RKO (cell line): ENCODE data around the gene TNF.

Experiments used
- DNase-seq: peaks from one replicate; pipeline ENCODE4 v3.0.0-alpha.2; 2016; ENCODE audit warnings: low spot score

Gene TNF

GRCh38 chr6:31544676-31545075, 30.7 kb upstream of the TNF start:
- no peak for DNase-seq

GRCh38 chr6:31545291-31545690, 30.1 kb upstream of the TNF start:
- DNase-seq = no peak

GRCh38 chr6:31546339-31546957, 28.9 kb upstream of the TNF start, which contains the start of gene ATP6V1G2:
Gene ATP6V1G2 (minus strand): TSS chr6:31546608. CDS start chr6:31546559, 49 bp downstream.
- peak; percentile 95 for DNase-seq

- DNase-seq = peak; percentile 98
These were observed 28.2 kb upstream of the TNF start, which contains the start of gene NFKBIL1 for GRCh38 chr6:31546958-31547726. Gene NFKBIL1 (plus strand): TSS chr6:31547608. CDS start chr6:31547695, 87 bp downstream.

- DNase-seq = no peak
These were observed 27.4 kb upstream of the TNF start for GRCh38 chr6:31547727-31548543.

- DNase-seq = no peak
These were observed 26.9 kb upstream of the TNF start for GRCh38 chr6:31548544-31548873.

GRCh38 chr6:31551371-31551770, 24.0 kb upstream of the TNF start:
- peak; percentile 62 for DNase-seq

- no peak for DNase-seq
These were observed 19.1 kb upstream of the TNF start for GRCh38 chr6:31556307-31556706.

GRCh38 chr6:31557443-31558317, 17.7 kb upstream of the TNF start:
- no peak for DNase-seq

GRCh38 chr6:31558318-31558625, 17.1 kb upstream of the TNF start:
- no peak for DNase-seq

- no peak for DNase-seq
These were observed 16.5 kb upstream of the TNF start for GRCh38 chr6:31558631-31559500.

- DNase-seq = no peak
These were observed 15.8 kb upstream of the TNF start for GRCh38 chr6:31559606-31559957.

- no peak for DNase-seq
These were observed 15.2 kb upstream of the TNF start for GRCh38 chr6:31559958-31560696.

- DNase-seq = no peak
These were observed 14.7 kb upstream of the TNF start for GRCh38 chr6:31560697-31561058.

- DNase-seq = no peak
These were observed 7.6 kb upstream of the TNF start for GRCh38 chr6:31567531-31568370.

GRCh38 chr6:31568537-31568961, 6.8 kb upstream of the TNF start:
- no peak for DNase-seq

GRCh38 chr6:31569861-31570536, 5.4 kb upstream of the TNF start:
- no peak for DNase-seq

GRCh38 chr6:31572041-31572911, 3.1 kb upstream of the TNF start, which contains the start of gene LTA:
Gene LTA (plus strand): TSS chr6:31572289. CDS start chr6:31572743, 454 bp downstream.
- DNase-seq = no peak
